ENCODE results near the gene EDNRA. TPM values are rescaled to one million over a fixed set of nuclear protein-coding genes. Genes with fewer than 3 reads are reported as not detected.
"Not testable (repeated sequence)": the region's sequence is repeated elsewhere in the genome, so short reads cannot be mapped to it uniquely, and the experiment has no call there.

EDNRA gene
- total RNA-seq (2012; rRNA removed) (6.5 and 7.8 TPM in 2 replicates), polyA plus RNA-seq (2012; rRNA removed) (3.8 TPM in 2 replicates), Bru-seq, nascent RNA (percentile 76 among the genes with signal in this experiment), BruChase-seq, experiment 1, labeled RNA remaining after a 6-hour chase (percentile 82 among the genes with signal in this experiment), BruChase-seq, experiment 2, labeled RNA remaining after a 2-hour chase (percentile 76 among the genes with signal in this experiment)
- polyA plus RNA-seq (2012; cell fraction: cytosol; rRNA removed) = 2.1 and 3.1 TPM in 2 replicates
- 0.92 and 5.8 TPM in 2 replicates for polyA plus RNA-seq (2012; cell fraction: nucleus; rRNA removed; ENCODE audit: low replicate concordance)
- long read RNA-seq, full-length matches to known transcripts = 23 of 40 reads
- long read RNA-seq, partial matches to known transcripts = 10 of 40 reads
- long read RNA-seq, other reads (novel, unspliced or antisense) = 7 of 40 reads

GRCh38 chr4:147480891-147481576, at the start of gene EDNRA:
Gene EDNRA (plus strand): TSS chr4:147481097. CDS start chr4:147485682, 4,585 bp downstream.
- no peaks in the 10 kb centered on the region for H3K27me3 ChIP-seq (ENCODE audit: control insufficient read depth, insufficient read depth, low read length)
- WGBS, 2 experiments (ENCODE audit: extremely low coverage in 2 of 2, insufficient read length in 1 of 2) = 0% methylated on average over 27 of the region's 68 CpGs; no CpG with 5 or more reads in 1 of the 2 experiments
- peak within 1 kb of the TSS; percentile 54 for H3K9ac ChIP-seq (ENCODE audit: low read depth, low read length)
- H4K8ac ChIP-seq (ENCODE audit: low read depth in 2 of 2, low read length in 2 of 2) = peak within 1 kb of the TSS; percentile 48 to 80
- H2BK20ac ChIP-seq (ENCODE audit: low read depth, low read length) = peak within 1 kb of the TSS; percentile 71
- H4K20me1 ChIP-seq (ENCODE audit: insufficient read depth, low read length) = no peaks in the 10 kb centered on the region
- peak within 1 kb of the TSS; percentile 70 for H2AK5ac ChIP-seq (ENCODE audit: low read depth, low read length)
- TF ChIP-seq RCOR1 (IDR thresholded peaks at IDR 0.05; ENCODE audit: insufficient replicate concordance, low read length) (no peak), POLR2A (IDR thresholded peaks at IDR 0.05; ENCODE audit: low read depth, low read length) (peak; percentile 72)
- peaks cover 12% of the 10 kb centered on the region for H3K9me1 ChIP-seq (ENCODE audit: insufficient read depth, low read length)
- DNase-seq (peak; percentile 68), ATAC-seq (ENCODE audit: low read depth) (peak; percentile 85)
- peak within 1 kb of the TSS; percentile 92 for H2AFZ ChIP-seq (replicated peaks; ENCODE audit: low read length, poor library complexity)
- peak within 1 kb of the TSS; percentile 44 for H2BK5ac ChIP-seq (ENCODE audit: low read depth, low read length, poor library complexity, severe bottlenecking)
- peak within 1 kb of the TSS; percentile 83 for H4K91ac ChIP-seq (ENCODE audit: insufficient read depth, low read depth, low read length)
- intact Hi-C loops (cut with micrococcal nuclease) = loop anchor here (1.0 to 5.0 kb wide), 6 partner anchors 38 to 369 kb away; no protein-coding TSS in a partner anchor
- H3K4me1 ChIP-seq (ENCODE audit: control insufficient read depth, insufficient read depth, low read length) = peaks cover 9% of the 10 kb centered on the region
- peak within 1 kb of the TSS; percentile 69 for H3K4me3 ChIP-seq (ENCODE audit: insufficient read depth, low read depth, low read length)
- CTCF ChIA-PET = interaction anchor here (1.0 to 1.1 kb wide), 2 partner anchors 38 to 320 kb away, joined by 3 read pairs; no protein-coding TSS in a partner anchor
- H3K18ac ChIP-seq (ENCODE audit: low read depth, low read length) = peak within 1 kb of the TSS; percentile 19
- POLR2A ChIA-PET (ENCODE audit: unreplicated experiment) = interaction anchor here (0.6 kb wide), 1 partner anchor 166 kb away, joined by 3 read pairs; no protein-coding TSS in a partner anchor
- H3K23ac ChIP-seq (ENCODE audit: low read depth, low read length) = peak within 1 kb of the TSS; percentile 94
- peak within 1 kb of the TSS; percentile 87 for H3K4ac ChIP-seq (ENCODE audit: low read depth, low read length)
- H3K9me3 ChIP-seq (ENCODE audit: control insufficient read depth, insufficient read depth, low read length) = no peaks in the 10 kb centered on the region
- H3K36me3 ChIP-seq (ENCODE audit: control insufficient read depth, insufficient read depth, low read length) = peaks cover 3% of the 10 kb centered on the region; the same call in 1 of the 2 replicates
- peak within 1 kb of the TSS; percentile 80 for H3K4me2 ChIP-seq (ENCODE audit: low read depth, low read length)
- H3K56ac ChIP-seq (ENCODE audit: extremely low read depth, insufficient read depth, low read length) = peak within 1 kb of the TSS; percentile 61
- dilution Hi-C loops (cut with HindIII; ENCODE audit: low sequenced_read_pairs, unreplicated experiment) = no loop called here
- no TSS peak for BruUV-seq (replicated peaks)
- H2AK9ac ChIP-seq (replicated peaks; ENCODE audit: low read depth, low read length, poor library complexity) = peak within 1 kb of the TSS; percentile 75
- in situ Hi-C loops (cut with MboI; ENCODE audit: low sequenced_read_pairs) = no loop called here
- H2BK15ac ChIP-seq (ENCODE audit: low read depth, low read length) = peak within 1 kb of the TSS; percentile 91; the same call in 2 of the 3 replicates
- H3K14ac ChIP-seq (replicated peaks; ENCODE audit: low read depth, low read length) = peak within 1 kb of the TSS; percentile 96
- H4K5ac ChIP-seq (ENCODE audit: low read depth, low read length) = peak within 1 kb of the TSS; percentile 61; the same call in 1 of the 2 replicates
- peaks cover 9 to 43% of the 10 kb centered on the region in 2 experiments; a peak in 3 of 4 replicates for H3K79me1 ChIP-seq (ENCODE audit: low read depth in 1 of 2, low read length in 2 of 2)
- H2BK120ac ChIP-seq (ENCODE audit: low read depth, low read length) = peak within 1 kb of the TSS; percentile 86
- peak within 1 kb of the TSS; percentile 70 for H3K27ac ChIP-seq (ENCODE audit: insufficient read depth, low read length)

- POLR2A ChIA-PET (ENCODE audit: unreplicated experiment) = not testable (repeated sequence)
Measured at GRCh38 chr4:147434370-147434769, 46.5 kb upstream of the EDNRA start.

More at GRCh38 chr4:147434370-147434769, 46.5 kb upstream of the EDNRA start:
- H3K4ac ChIP-seq (ENCODE audit: low read depth, low read length); H3K23ac ChIP-seq (ENCODE audit: low read depth, low read length); H2BK20ac ChIP-seq (ENCODE audit: low read depth, low read length); H3K9me3 ChIP-seq (ENCODE audit: control insufficient read depth, insufficient read depth, low read length); H3K4me3 ChIP-seq (ENCODE audit: insufficient read depth, low read depth, low read length); H3K9ac ChIP-seq (ENCODE audit: low read depth, low read length); H4K5ac ChIP-seq (ENCODE audit: low read depth, low read length); H3K4me2 ChIP-seq (ENCODE audit: low read depth, low read length); H2BK15ac ChIP-seq (ENCODE audit: low read depth, low read length); H3K14ac ChIP-seq (replicated peaks; ENCODE audit: low read depth, low read length); H2BK5ac ChIP-seq (ENCODE audit: low read depth, low read length, poor library complexity, severe bottlenecking); H3K56ac ChIP-seq (ENCODE audit: extremely low read depth, insufficient read depth, low read length); DNase-seq; CTCF ChIA-PET; H2AK5ac ChIP-seq (ENCODE audit: low read depth, low read length); H3K9me1 ChIP-seq (ENCODE audit: insufficient read depth, low read length); H3K79me1 ChIP-seq (ENCODE audit: low read depth in 1 of 2, low read length in 2 of 2); H3K27ac ChIP-seq (ENCODE audit: insufficient read depth, low read length); H2AK9ac ChIP-seq (replicated peaks; ENCODE audit: low read depth, low read length, poor library complexity); H2AFZ ChIP-seq (replicated peaks; ENCODE audit: low read length, poor library complexity); H4K91ac ChIP-seq (ENCODE audit: insufficient read depth, low read depth, low read length); ATAC-seq (ENCODE audit: low read depth); H4K8ac ChIP-seq (ENCODE audit: low read depth in 2 of 2, low read length in 2 of 2); H4K20me1 ChIP-seq (ENCODE audit: insufficient read depth, low read length); BruUV-seq (replicated peaks); dilution Hi-C loops (cut with HindIII; ENCODE audit: low sequenced_read_pairs, unreplicated experiment); H3K18ac ChIP-seq (ENCODE audit: low read depth, low read length); intact Hi-C loops (cut with micrococcal nuclease); H3K4me1 ChIP-seq (ENCODE audit: control insufficient read depth, insufficient read depth, low read length); H3K36me3 ChIP-seq (ENCODE audit: control insufficient read depth, insufficient read depth, low read length); H2BK120ac ChIP-seq (ENCODE audit: low read depth, low read length); in situ Hi-C loops (cut with MboI; ENCODE audit: low sequenced_read_pairs); H3K27me3 ChIP-seq (ENCODE audit: control insufficient read depth, insufficient read depth, low read length): not testable (repeated sequence)
- no CpG with 5 or more reads among the region's 1 CpG for WGBS, 2 experiments (ENCODE audit: extremely low coverage in 2 of 2, insufficient read length in 1 of 2)

Measured in IMR-90 (cell line).